GM13977 (cell line): ENCODE results near the gene RD3L.
"Not testable (repeated sequence)": the region's sequence is repeated elsewhere in the genome, so short reads cannot be mapped to it uniquely, and the experiment has no call there.

Experiments
- DNase-seq: peaks from one replicate; pipeline ENCODE4 v3.0.0; 2012; ENCODE audit warnings: low spot score
- CTCF ChIP-seq: IDR thresholded peaks from 2 replicates; pipeline ENCODE4 v1.5.1; 2012; ENCODE audit warnings: mild to moderate bottlenecking, control low read depth; ENCODE audit not compliant: insufficient read depth; ENCODE audit errors: extremely low read depth, missing control alignments
- in situ Hi-C: fragments of 300-500 bp; cut with MboI; formaldehyde crosslinking; loops from one replicate; pipeline ENCODE4 v1.12.0; 2022; ENCODE audit warnings: low sequenced_read_pairs, low pct_unique_long_range_greater_than_20kb, mixed read lengths, inconsistent platforms; ENCODE audit not compliant: unreplicated experiment

The RD3L gene

GRCh38 chr14:103931422-103931821, 10.9 kb downstream of the RD3L start:
- DNase-seq, result no peak
- in situ Hi-C loops, result no loop called here
- TF ChIP-seq CTCF, result no peak

GRCh38 chr14:103930051-103930604, 12.2 kb downstream of the RD3L start:
- TF ChIP-seq CTCF, result no peak
- DNase-seq, result no peak
- in situ Hi-C loops, result no loop called here

GRCh38 chr14:103928011-103928890, 14.1 kb downstream of the RD3L start, which contains the start of gene TDRD9:
Gene TDRD9, plus strand, starts transcription at chr14:103928456. Its CDS starts 54 bp downstream, at chr14:103928510.
- no peak for DNase-seq
- no peak for TF ChIP-seq CTCF
- in situ Hi-C loops, result no loop called here

- no peak for TF ChIP-seq CTCF
- DNase-seq, result no peak
- in situ Hi-C loops, result no loop called here
These were observed 14.8 kb downstream of the RD3L start for GRCh38 chr14:103927566-103927965.

GRCh38 chr14:103925316-103925715, 17.0 kb downstream of the RD3L start:
- no peak for TF ChIP-seq CTCF
- in situ Hi-C loops, result no loop called here
- no peak for DNase-seq

- TF ChIP-seq CTCF, result no peak
- DNase-seq, result no peak
- in situ Hi-C loops, result no loop called here
These were observed 18.5 kb downstream of the RD3L start for GRCh38 chr14:103923863-103924262.

GRCh38 chr14:103921855-103922200, 20.5 kb downstream of the RD3L start:
- in situ Hi-C loops, DNase-seq: not testable (repeated sequence)
